HG02763 (cell line): ENCODE data around the gene CEP83.
"Not testable (repeated sequence)": the region's sequence is repeated elsewhere in the genome, so short reads cannot be mapped to it uniquely, and the experiment has no call there.

Experiments used
- ATAC-seq: cut with Tn5 transposase; IDR thresholded peaks from one replicate; pipeline ENCODE4 v1.9.1; 2021; ENCODE audit warnings: mild to moderate bottlenecking, moderate library complexity; ENCODE audit not compliant: unreplicated experiment

CEP83 gene

GRCh38 chr12:94433744-94434143, 25.9 kb downstream of the CEP83 start:
- no peak for ATAC-seq

GRCh38 chr12:94430304-94430703, 29.4 kb downstream of the CEP83 start:
- no peak for ATAC-seq

- no peak for ATAC-seq
These were observed 30.0 kb downstream of the CEP83 start for GRCh38 chr12:94429633-94430032.

- ATAC-seq: no peak
These were observed 30.5 kb downstream of the CEP83 start for GRCh38 chr12:94429191-94429590.

- ATAC-seq: no peak
These were observed 31.9 kb downstream of the CEP83 start for GRCh38 chr12:94427501-94428381.

GRCh38 chr12:94426049-94426448, 33.6 kb downstream of the CEP83 start:
- no peak for ATAC-seq

GRCh38 chr12:94424830-94425229, 34.8 kb downstream of the CEP83 start:
- ATAC-seq: not testable (repeated sequence)

- ATAC-seq: no peak
These were observed 37.6 kb downstream of the CEP83 start for GRCh38 chr12:94421868-94422740.

- no peak for ATAC-seq
These were observed 41.1 kb downstream of the CEP83 start for GRCh38 chr12:94418517-94418916.

GRCh38 chr12:94416613-94417012, 43.1 kb downstream of the CEP83 start:
- no peak for ATAC-seq

- no peak for ATAC-seq
These were observed 44.6 kb downstream of the CEP83 start for GRCh38 chr12:94415066-94415465.

- peak; percentile 78 for ATAC-seq
These were observed 54.1 kb downstream of the CEP83 start for GRCh38 chr12:94405413-94406116.

GRCh38 chr12:94404854-94405253, 54.8 kb downstream of the CEP83 start:
- ATAC-seq: no peak

- ATAC-seq: no peak
These were observed 58.3 kb downstream of the CEP83 start for GRCh38 chr12:94401326-94401725.

GRCh38 chr12:94398685-94399084, 61.0 kb downstream of the CEP83 start:
- not testable (repeated sequence) for ATAC-seq

GRCh38 chr12:94397401-94397800, 62.3 kb downstream of the CEP83 start:
- ATAC-seq: no peak

GRCh38 chr12:94396014-94396413, 63.7 kb downstream of the CEP83 start:
- ATAC-seq: not testable (repeated sequence)

GRCh38 chr12:94390130-94390485, 69.6 kb downstream of the CEP83 start:
- no peak for ATAC-seq

GRCh38 chr12:94389482-94390129, 70.1 kb downstream of the CEP83 start:
- ATAC-seq: not testable (repeated sequence)

- no peak for ATAC-seq
These were observed 73.2 kb downstream of the CEP83 start for GRCh38 chr12:94386422-94386821.

- ATAC-seq: no peak
These were observed 75.6 kb downstream of the CEP83 start for GRCh38 chr12:94384030-94384429.
